HFFc6 (cell line): Measurements from ENCODE around the gene EPS15. TPM values are rescaled to one million over a fixed set of nuclear protein-coding genes. Genes with fewer than 3 reads are reported as not detected.
"Not testable (repeated sequence)": the region's sequence is repeated elsewhere in the genome, so short reads cannot be mapped to it uniquely, and the experiment has no call there.

ENCODE experiments used
- DNase-seq: peaks from one replicate; pipeline ENCODE4 v3.0.0-alpha.2; 2018
- H3K27ac Mint-ChIP-seq: 2 replicates; pipeline ENCODE4 v1.8.0; 2020; ENCODE audit warnings: mild to moderate bottlenecking, mixed read lengths
- H3K27me3 Mint-ChIP-seq: 2 replicates; pipeline ENCODE4 v1.8.0; 2021; ENCODE audit warnings: mild to moderate bottlenecking, moderate library complexity, mixed read lengths; ENCODE audit not compliant: insufficient read depth
- H3K36me3 Mint-ChIP-seq: 2 replicates; pipeline ENCODE4 v1.8.0; 2021; ENCODE audit warnings: low read depth, mixed read lengths
- H3K4me1 Mint-ChIP-seq: 2 replicates; pipeline ENCODE4 v1.8.0; 2020; ENCODE audit warnings: low read depth, mixed read lengths
- H3K4me3 Mint-ChIP-seq: 2 replicates; pipeline ENCODE4 v1.8.0; 2020; ENCODE audit warnings: mild to moderate bottlenecking, moderate library complexity, mixed read lengths
- H3K9me3 Mint-ChIP-seq: 2 replicates; pipeline ENCODE4 v1.8.0; 2020; ENCODE audit warnings: mild to moderate bottlenecking, mixed read lengths
- total RNA-seq, 6 experiments: library from RNA; stranded (reverse); fragmentation: NEBNext Ultra II Directional; extraction: Animal tissue kit (Norgen Biotek cat#: 25700); gene quantifications; 2 replicates in 1 of 6; 3 replicates in 5 of 6; pipeline ENCODE4 v1.2.3, GENCODE V29; 2021
- TF ChIP-seq, protein P1 (sequence below): fragments of 200-600 bp; sonication (generic); IDR thresholded peaks from 2 replicates; pipeline ENCODE4 v1.5.0; 2021; ENCODE audit warnings: antibody characterized with exemption, mild to moderate bottlenecking

The EPS15 gene
- total RNA-seq, 6 experiments from 2014 or later, result 45.2 to 55.7 (median 49.6) TPM

DNA sequence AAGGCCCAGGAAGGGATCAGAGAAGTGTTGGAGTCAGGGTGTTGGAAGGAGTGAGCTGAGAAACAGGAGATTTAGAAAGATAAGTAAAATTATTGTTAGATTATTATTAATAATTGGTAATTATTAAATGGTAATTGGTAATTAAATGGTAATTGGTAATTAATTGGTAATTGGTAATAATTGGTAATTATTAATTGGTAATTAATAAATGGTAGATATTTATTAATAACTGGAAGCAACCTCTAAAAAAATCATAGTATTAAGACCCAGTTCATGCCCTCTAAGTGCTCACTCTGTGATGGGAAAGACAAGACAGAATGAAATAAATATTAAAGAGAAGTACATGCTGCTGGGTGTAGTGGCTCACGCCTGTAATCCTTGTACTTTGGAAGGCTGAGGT lies 13.8 kb upstream of the EPS15 start:
- peaks cover 9% of the 10 kb centered on the region for H3K4me1 Mint-ChIP-seq
- no peaks in the 10 kb centered on the region for H3K27me3 Mint-ChIP-seq
- H3K4me3 Mint-ChIP-seq, result no peak overlapping the region
- no peak overlapping the region for H3K27ac Mint-ChIP-seq
- H3K9me3 Mint-ChIP-seq, result no peaks in the 10 kb centered on the region
- H3K36me3 Mint-ChIP-seq, result no peaks in the 10 kb centered on the region
- no peak for DNase-seq
- TF ChIP-seq, protein P1, sequence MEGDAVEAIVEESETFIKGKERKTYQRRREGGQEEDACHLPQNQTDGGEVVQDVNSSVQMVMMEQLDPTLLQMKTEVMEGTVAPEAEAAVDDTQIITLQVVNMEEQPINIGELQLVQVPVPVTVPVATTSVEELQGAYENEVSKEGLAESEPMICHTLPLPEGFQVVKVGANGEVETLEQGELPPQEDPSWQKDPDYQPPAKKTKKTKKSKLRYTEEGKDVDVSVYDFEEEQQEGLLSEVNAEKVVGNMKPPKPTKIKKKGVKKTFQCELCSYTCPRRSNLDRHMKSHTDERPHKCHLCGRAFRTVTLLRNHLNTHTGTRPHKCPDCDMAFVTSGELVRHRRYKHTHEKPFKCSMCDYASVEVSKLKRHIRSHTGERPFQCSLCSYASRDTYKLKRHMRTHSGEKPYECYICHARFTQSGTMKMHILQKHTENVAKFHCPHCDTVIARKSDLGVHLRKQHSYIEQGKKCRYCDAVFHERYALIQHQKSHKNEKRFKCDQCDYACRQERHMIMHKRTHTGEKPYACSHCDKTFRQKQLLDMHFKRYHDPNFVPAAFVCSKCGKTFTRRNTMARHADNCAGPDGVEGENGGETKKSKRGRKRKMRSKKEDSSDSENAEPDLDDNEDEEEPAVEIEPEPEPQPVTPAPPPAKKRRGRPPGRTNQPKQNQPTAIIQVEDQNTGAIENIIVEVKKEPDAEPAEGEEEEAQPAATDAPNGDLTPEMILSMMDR, result no peak

DNA sequence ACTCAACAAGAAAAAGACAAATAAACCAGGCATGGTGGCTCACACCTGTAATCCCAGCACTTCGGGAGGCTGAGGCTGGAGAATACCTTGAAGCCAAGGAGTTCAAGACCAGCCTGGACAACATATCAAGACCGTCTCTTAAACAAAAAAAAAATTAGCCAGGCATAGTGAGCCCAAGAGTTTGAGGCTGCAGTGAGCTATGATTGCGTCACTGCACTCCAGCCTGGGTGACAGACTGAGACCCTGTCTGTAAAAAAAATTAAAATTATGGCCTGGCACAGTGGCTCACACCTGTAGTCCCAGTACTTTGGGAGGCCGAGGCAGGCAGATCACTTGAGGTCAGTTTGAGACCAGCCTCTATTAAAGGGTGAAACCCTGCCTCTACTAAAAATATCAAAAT lies 11.4 kb upstream of the EPS15 start:
- H3K4me3 Mint-ChIP-seq, DNase-seq, H3K27me3 Mint-ChIP-seq, H3K9me3 Mint-ChIP-seq, H3K36me3 Mint-ChIP-seq, H3K27ac Mint-ChIP-seq, H3K4me1 Mint-ChIP-seq: not testable (repeated sequence)

DNA sequence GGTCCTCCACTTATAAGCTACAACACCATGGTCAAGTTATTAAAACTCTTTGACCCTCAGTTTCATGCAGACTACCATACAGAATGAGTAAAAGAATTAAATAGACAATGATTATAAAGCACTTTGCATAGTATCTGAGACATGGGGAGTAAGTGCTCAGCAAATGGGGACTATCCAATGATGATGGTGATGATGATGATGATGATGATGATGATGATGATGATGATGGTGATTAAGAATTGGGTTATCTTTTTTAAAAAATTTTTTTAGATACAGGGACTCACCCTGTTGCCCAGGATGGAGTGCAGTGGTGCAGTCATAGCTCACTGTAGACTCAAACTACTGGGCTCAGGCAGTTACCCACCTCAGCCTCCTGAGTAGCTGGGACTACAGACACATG lies 8.1 kb upstream of the EPS15 start:
- Mint-ChIP-seq H3K36me3 (no peaks in the 10 kb centered on the region), H3K4me3 (no peak overlapping the region), H3K27me3 (no peaks in the 10 kb centered on the region), H3K27ac (no peak overlapping the region), H3K4me1 (no peaks in the 10 kb centered on the region), H3K9me3 (no peaks in the 10 kb centered on the region)
- no peak for DNase-seq
- TF ChIP-seq, protein P1, result no peak

DNA sequence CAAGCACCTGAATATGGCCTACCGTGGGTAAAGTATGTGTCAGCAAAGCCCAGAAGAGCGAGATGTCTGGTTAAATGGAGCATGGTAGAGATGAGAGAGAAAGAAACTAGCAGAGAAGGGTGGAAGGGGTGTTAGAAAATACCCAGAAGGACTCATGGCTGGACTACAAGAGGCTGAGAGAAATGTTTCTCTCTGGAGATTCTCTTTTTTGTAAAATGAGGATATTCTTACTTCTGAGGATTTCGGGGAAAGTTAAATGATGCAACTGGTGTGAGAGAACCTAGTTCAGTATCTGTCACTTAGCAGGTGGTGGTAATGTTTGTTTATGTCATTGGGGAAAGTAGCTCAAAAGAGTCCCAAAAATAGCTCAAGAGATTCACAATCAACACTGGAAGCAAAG lies 7.2 kb upstream of the EPS15 start:
- Mint-ChIP-seq H3K4me3 (no peak overlapping the region), H3K27me3 (no peaks in the 10 kb centered on the region), H3K27ac (no peak overlapping the region), H3K36me3 (no peaks in the 10 kb centered on the region), H3K9me3 (no peaks in the 10 kb centered on the region), H3K4me1 (peaks cover 1% of the 10 kb centered on the region)
- DNase-seq, result no peak
- TF ChIP-seq, protein P1, result no peak

DNA sequence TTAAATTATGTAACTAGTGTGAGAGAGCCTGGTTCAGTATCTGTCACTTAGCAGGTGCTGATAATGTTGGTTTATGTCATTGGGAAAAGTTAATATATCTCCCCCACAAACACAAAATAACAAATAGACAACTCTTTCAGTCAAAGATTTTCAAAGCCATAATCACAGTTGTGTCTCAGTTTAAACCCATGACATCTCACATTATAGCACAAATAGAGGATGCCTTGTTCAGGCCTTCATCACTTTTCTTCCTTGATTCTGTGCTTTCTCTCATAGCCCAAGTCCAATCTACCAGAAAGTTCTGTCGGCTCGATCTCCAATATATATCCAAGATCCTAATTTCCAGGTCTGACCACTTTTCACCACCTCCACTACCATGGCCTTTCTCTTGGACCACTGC lies 6.2 kb upstream of the EPS15 start:
- no peaks in the 10 kb centered on the region for H3K27me3 Mint-ChIP-seq

DNA sequence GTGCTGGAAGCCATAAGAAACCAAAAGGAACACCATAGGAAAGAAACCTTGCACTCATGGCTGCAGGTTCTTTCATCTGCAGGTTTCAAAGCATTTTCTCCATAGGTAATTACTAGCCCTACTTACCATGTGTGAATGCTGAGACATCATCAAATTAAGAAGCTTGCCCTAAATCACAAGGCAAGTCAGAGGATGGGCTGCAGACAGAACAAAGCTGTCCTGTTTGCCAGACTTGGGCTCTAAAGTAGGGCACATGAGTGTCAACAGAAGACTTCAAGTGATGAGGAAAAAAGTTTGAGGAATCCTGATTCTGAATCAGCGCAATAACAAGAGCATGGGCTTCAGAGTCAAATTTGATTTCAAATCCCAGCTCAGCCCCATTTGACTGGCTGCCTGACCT lies 5.8 kb upstream of the EPS15 start:
- TF ChIP-seq, protein P1, result no peak
- H3K27ac Mint-ChIP-seq, result no peak overlapping the region

More for the DNA sequence above, 6.2 kb upstream of the EPS15 start:
- no peaks in the 10 kb centered on the region for H3K36me3 Mint-ChIP-seq
- H3K4me3 Mint-ChIP-seq, result no peak overlapping the region
- H3K9me3 Mint-ChIP-seq, result no peaks in the 10 kb centered on the region
- TF ChIP-seq, protein P1, result no peak
- H3K4me1 Mint-ChIP-seq, result peaks cover 11% of the 10 kb centered on the region
- DNase-seq, result no peak
- no peak overlapping the region for H3K27ac Mint-ChIP-seq

More for the DNA sequence above, 5.8 kb upstream of the EPS15 start:
- DNase-seq, result no peak
- H3K36me3 Mint-ChIP-seq, result no peaks in the 10 kb centered on the region
- H3K27me3 Mint-ChIP-seq, result no peaks in the 10 kb centered on the region
- no peak overlapping the region for H3K4me3 Mint-ChIP-seq
- no peaks in the 10 kb centered on the region for H3K9me3 Mint-ChIP-seq
- peaks cover 15% of the 10 kb centered on the region for H3K4me1 Mint-ChIP-seq
